GM18499 (cell line): Measurements from ENCODE around the gene ABHD6.
"Not testable (repeated sequence)": the region's sequence is repeated elsewhere in the genome, so short reads cannot be mapped to it uniquely, and the experiment has no call there.

Experiments used
- ATAC-seq: cut with Tn5 transposase; IDR thresholded peaks from one replicate; pipeline ENCODE4 v1.9.1; 2021; ENCODE audit warnings: moderate number of reproducible peaks; ENCODE audit not compliant: insufficient read depth, unreplicated experiment

The ABHD6 gene

GRCh38 chr3:58207954-58208353 is 29.6 kb upstream of the ABHD6 start:
- no peak for ATAC-seq

GRCh38 chr3:58209933-58210332 is 27.7 kb upstream of the ABHD6 start:
- ATAC-seq: no peak

- ATAC-seq: no peak
These were observed 26.7 kb upstream of the ABHD6 start, which contains the start of gene DNASE1L3 for GRCh38 chr3:58210761-58211460. Gene DNASE1L3 (minus strand): TSS chr3:58210972. CDS start chr3:58210906, 66 bp downstream.

- ATAC-seq: peak; percentile 71
These were observed 22.9 kb upstream of the ABHD6 start for GRCh38 chr3:58214484-58215316.

GRCh38 chr3:58215317-58216025 is 22.1 kb upstream of the ABHD6 start:
- ATAC-seq: no peak

- ATAC-seq: no peak
These were observed 20.9 kb upstream of the ABHD6 start for GRCh38 chr3:58216496-58217195.

GRCh38 chr3:58217209-58217811 is 20.3 kb upstream of the ABHD6 start:
- ATAC-seq: no peak

GRCh38 chr3:58218904-58219303 is 18.7 kb upstream of the ABHD6 start:
- ATAC-seq: no peak

GRCh38 chr3:58222161-58222724 is 15.3 kb upstream of the ABHD6 start:
- ATAC-seq: no peak

- no peak for ATAC-seq
These were observed 13.7 kb upstream of the ABHD6 start for GRCh38 chr3:58223855-58224254.

- ATAC-seq: not testable (repeated sequence)
These were observed 9.7 kb upstream of the ABHD6 start for GRCh38 chr3:58227933-58228332.

GRCh38 chr3:58230876-58231552 is 6.6 kb upstream of the ABHD6 start:
- ATAC-seq: no peak

GRCh38 chr3:58231666-58232065 is 5.9 kb upstream of the ABHD6 start:
- no peak for ATAC-seq

- ATAC-seq: no peak
These were observed 3.1 kb upstream of the ABHD6 start for GRCh38 chr3:58234516-58234931.

GRCh38 chr3:58235970-58236369 is 1.6 kb upstream of the ABHD6 start:
- ATAC-seq: no peak

- no peak for ATAC-seq
These were observed 910 bp upstream of the ABHD6 start for GRCh38 chr3:58236527-58237237.

- peak; percentile 9 for ATAC-seq
These were observed 519 bp downstream of the ABHD6 start for GRCh38 chr3:58237941-58238681.

GRCh38 chr3:58238830-58239229 is 1.2 kb downstream of the ABHD6 start:
- ATAC-seq: no peak
